GM18951 (cell line): ENCODE data around the gene THBS1.

Experiments used
- POLR2A ChIP-seq: IDR thresholded peaks from 4 replicates; pipeline ENCODE4 v1.6.1; 2011; ENCODE audit warnings: mild to moderate bottlenecking; ENCODE audit not compliant: insufficient read length, insufficient read depth; ENCODE audit errors: extremely low read depth
- in situ Hi-C: fragments of 300-500 bp; cut with MboI; formaldehyde crosslinking; loops from one replicate; pipeline ENCODE4 v1.12.0; 2022; ENCODE audit warnings: low sequenced_read_pairs, mixed read lengths, inconsistent platforms; ENCODE audit not compliant: unreplicated experiment

The THBS1 gene

GRCh38 chr15:39581242-39581792 lies 438 bp downstream of the THBS1 start:
- TF ChIP-seq POLR2A, result no peak
- in situ Hi-C loops, result loop anchor here (25.0 kb wide), 2 partner anchors 769 to 869 kb away; no protein-coding TSS in a partner anchor

- in situ Hi-C loops, result loop anchor here (25.0 kb wide), 2 partner anchors 770 to 870 kb away; no protein-coding TSS in a partner anchor
- no peak for TF ChIP-seq POLR2A
Measured at GRCh38 chr15:39581793-39582285, 960 bp downstream of the THBS1 start.

GRCh38 chr15:39582286-39582976 lies 1.6 kb downstream of the THBS1 start:
- in situ Hi-C loops, result loop anchor here (25.0 kb wide), 2 partner anchors 770 to 870 kb away; no protein-coding TSS in a partner anchor
- TF ChIP-seq POLR2A, result no peak

GRCh38 chr15:39582977-39583595 lies 2.2 kb downstream of the THBS1 start:
- no peak for TF ChIP-seq POLR2A
- in situ Hi-C loops, result loop anchor here (25.0 kb wide), 2 partner anchors 771 to 871 kb away; no protein-coding TSS in a partner anchor

- in situ Hi-C loops, result loop anchor here (25.0 kb wide), 2 partner anchors 771 to 871 kb away; no protein-coding TSS in a partner anchor
- no peak for TF ChIP-seq POLR2A
Measured at GRCh38 chr15:39583596-39584265, 2.9 kb downstream of the THBS1 start.

- no peak for TF ChIP-seq POLR2A
- in situ Hi-C loops, result loop anchor here (25.0 kb wide), 2 partner anchors 772 to 872 kb away; no protein-coding TSS in a partner anchor
Measured at GRCh38 chr15:39584266-39584659, 3.4 kb downstream of the THBS1 start.

GRCh38 chr15:39584662-39585388 lies 3.9 kb downstream of the THBS1 start:
- in situ Hi-C loops, result loop anchor here (25.0 kb wide), 2 partner anchors 773 to 873 kb away; no protein-coding TSS in a partner anchor

GRCh38 chr15:39585389-39585841 lies 4.5 kb downstream of the THBS1 start:
- no peak for TF ChIP-seq POLR2A
- in situ Hi-C loops, result loop anchor here (25.0 kb wide), 2 partner anchors 773 to 873 kb away; no protein-coding TSS in a partner anchor

More at GRCh38 chr15:39584662-39585388, 3.9 kb downstream of the THBS1 start:
- TF ChIP-seq POLR2A, result no peak

- in situ Hi-C loops, result loop anchor here (25.0 kb wide), 2 partner anchors 774 to 874 kb away; no protein-coding TSS in a partner anchor
- no peak for TF ChIP-seq POLR2A
Measured at GRCh38 chr15:39585871-39586301, 5.0 kb downstream of the THBS1 start.

- in situ Hi-C loops, result loop anchor here (25.0 kb wide), 2 partner anchors 774 to 874 kb away; no protein-coding TSS in a partner anchor
- TF ChIP-seq POLR2A, result no peak
Measured at GRCh38 chr15:39586387-39587095, 5.7 kb downstream of the THBS1 start.

- in situ Hi-C loops, result loop anchor here (25.0 kb wide), 2 partner anchors 775 to 875 kb away; no protein-coding TSS in a partner anchor
- no peak for TF ChIP-seq POLR2A
Measured at GRCh38 chr15:39587096-39587721, 6.3 kb downstream of the THBS1 start.
